ENCODE results near the gene ZBTB49. TPM values are rescaled to one million over a fixed set of nuclear protein-coding genes. Genes with fewer than 3 reads are reported as not detected.

ZBTB49 gene
- total and polyA plus RNA-seq, 2 of the 13 experiments (the other 11 are each of a cell fraction or from before 2014, with no cell fraction given): 3.3 to 4.3 TPM

DNA sequence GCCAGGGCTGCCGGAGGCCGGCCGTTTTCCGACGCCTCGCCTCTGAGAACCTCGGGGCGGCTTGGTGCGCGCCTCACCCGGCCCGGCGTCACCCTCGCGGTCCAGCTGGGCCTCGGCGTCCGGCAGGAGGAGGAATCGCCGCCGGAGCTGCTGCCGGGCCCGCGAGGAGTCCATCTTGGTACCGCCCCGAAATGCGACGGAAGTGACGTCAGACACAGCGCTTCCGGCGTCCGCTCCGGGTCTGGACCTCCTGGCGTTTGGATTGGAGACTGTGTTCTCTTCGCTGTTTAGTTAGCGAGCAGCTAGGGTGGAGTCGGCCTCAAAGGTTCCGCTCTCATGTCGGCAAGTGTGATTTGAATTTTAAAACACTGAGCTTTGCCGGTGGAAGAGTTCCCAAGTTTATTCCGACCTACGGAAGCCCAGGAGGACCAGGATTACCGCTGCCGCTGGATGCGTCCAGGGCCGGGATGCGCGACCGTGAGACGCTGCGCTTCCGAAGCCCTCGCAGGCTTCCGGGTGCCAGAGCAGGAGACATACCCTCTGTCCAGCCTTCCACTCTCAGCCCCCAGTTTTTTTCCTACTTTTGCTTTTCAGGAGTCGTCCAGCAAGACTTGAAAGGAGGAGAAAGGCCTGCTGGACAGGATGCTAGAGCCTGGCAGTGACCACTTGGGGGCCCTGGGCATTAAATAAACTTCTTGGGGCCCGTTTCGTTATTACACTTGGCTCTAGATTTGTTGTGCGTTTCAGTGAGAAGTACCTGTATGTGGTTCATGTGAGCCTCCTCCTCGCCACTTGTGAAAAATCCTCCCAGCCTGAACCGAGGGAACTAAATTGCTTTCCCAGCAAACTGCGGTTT, 41.8 kb upstream of the ZBTB49 start, which contains the start of gene TMEM128 (continued):
- TF ChIP-seq, protein P1, sequence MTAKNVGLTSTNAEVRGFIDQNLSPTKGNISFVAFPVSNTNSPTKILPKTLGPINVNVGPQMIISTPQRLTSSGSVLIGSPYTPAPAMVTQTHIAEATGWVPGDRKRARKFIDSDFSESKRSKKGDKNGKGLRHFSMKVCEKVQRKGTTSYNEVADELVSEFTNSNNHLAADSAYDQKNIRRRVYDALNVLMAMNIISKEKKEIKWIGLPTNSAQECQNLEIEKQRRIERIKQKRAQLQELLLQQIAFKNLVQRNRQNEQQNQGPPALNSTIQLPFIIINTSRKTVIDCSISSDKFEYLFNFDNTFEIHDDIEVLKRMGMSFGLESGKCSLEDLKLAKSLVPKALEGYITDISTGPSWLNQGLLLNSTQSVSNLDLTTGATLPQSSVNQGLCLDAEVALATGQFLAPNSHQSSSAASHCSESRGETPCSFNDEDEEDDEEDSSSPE (CRISPR knock-in tag; IDR thresholded peaks at IDR 0.05): peak; percentile 50; the same call in 1 of the 2 replicates
- TF ChIP-seq, protein P2, sequence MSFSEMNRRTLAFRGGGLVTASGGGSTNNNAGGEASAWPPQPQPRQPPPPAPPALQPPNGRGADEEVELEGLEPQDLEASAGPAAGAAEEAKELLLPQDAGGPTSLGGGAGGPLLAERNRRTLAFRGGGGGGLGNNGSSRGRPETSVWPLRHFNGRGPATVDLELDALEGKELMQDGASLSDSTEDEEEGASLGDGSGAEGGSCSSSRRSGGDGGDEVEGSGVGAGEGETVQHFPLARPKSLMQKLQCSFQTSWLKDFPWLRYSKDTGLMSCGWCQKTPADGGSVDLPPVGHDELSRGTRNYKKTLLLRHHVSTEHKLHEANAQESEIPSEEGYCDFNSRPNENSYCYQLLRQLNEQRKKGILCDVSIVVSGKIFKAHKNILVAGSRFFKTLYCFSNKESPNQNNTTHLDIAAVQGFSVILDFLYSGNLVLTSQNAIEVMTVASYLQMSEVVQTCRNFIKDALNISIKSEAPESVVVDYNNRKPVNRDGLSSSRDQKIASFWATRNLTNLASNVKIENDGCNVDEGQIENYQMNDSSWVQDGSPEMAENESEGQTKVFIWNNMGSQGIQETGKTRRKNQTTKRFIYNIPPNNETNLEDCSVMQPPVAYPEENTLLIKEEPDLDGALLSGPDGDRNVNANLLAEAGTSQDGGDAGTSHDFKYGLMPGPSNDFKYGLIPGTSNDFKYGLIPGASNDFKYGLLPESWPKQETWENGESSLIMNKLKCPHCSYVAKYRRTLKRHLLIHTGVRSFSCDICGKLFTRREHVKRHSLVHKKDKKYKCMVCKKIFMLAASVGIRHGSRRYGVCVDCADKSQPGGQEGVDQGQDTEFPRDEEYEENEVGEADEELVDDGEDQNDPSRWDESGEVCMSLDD (CRISPR knock-in tag; IDR thresholded peaks at IDR 0.05; ENCODE audit: borderline replicate concordance): no peak
- no peak for TF ChIP-seq SMAD9 (CRISPR knock-in tag; IDR thresholded peaks at IDR 0.05)
- TF ChIP-seq MBD4 (IDR thresholded peaks at IDR 0.05; ENCODE audit: borderline replicate concordance, low read length): 0 out of 2 replicates have a peak, but pooled peaks have one; percentile 49
- TF ChIP-seq, protein P3, sequence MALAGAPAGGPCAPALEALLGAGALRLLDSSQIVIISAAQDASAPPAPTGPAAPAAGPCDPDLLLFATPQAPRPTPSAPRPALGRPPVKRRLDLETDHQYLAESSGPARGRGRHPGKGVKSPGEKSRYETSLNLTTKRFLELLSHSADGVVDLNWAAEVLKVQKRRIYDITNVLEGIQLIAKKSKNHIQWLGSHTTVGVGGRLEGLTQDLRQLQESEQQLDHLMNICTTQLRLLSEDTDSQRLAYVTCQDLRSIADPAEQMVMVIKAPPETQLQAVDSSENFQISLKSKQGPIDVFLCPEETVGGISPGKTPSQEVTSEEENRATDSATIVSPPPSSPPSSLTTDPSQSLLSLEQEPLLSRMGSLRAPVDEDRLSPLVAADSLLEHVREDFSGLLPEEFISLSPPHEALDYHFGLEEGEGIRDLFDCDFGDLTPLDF (CRISPR knock-in tag; IDR thresholded peaks at IDR 0.05): peak; percentile 45; the same call in 1 of the 2 replicates
- TF ChIP-seq ZBTB8A (CRISPR knock-in tag; IDR thresholded peaks at IDR 0.05; ENCODE audit: borderline replicate concordance, low read depth): no peak; the same call in 1 of the 2 replicates
- TF ChIP-seq ZNF816 (CRISPR knock-in tag; IDR thresholded peaks at IDR 0.05; ENCODE audit: borderline replicate concordance): peak; percentile 26; the same call in 1 of the 2 replicates
- no peak for TF ChIP-seq HNF4G (IDR thresholded peaks at IDR 0.05; ENCODE audit: borderline replicate concordance, low read depth, low read length)
- no peak for TF ChIP-seq HNF4G (CRISPR knock-in tag; IDR thresholded peaks at IDR 0.05; ENCODE audit: borderline replicate concordance, low read depth)
- TF ChIP-seq FOXK1 (CRISPR knock-in tag; IDR thresholded peaks at IDR 0.05; ENCODE audit: borderline replicate concordance, low read depth): peak; percentile 81
- no peak for TF ChIP-seq ZNF484 (CRISPR knock-in tag; IDR thresholded peaks at IDR 0.05; ENCODE audit: borderline replicate concordance, low read depth)
- TF ChIP-seq HNRNPH1 (optimal IDR thresholded peaks at IDR 0.05; ENCODE audit: low read depth, low read length): no peak
- peak; percentile 27; the same call in 1 of the 2 replicates for TF ChIP-seq MTF1 (CRISPR knock-in tag; IDR thresholded peaks at IDR 0.05)
- TF ChIP-seq PAX8 (CRISPR knock-in tag; IDR thresholded peaks at IDR 0.05; ENCODE audit: borderline replicate concordance): 0 out of 2 replicates have a peak, but pooled peaks have one; percentile 55
- no peak for TF ChIP-seq ZNF615 (CRISPR knock-in tag; IDR thresholded peaks at IDR 0.05; ENCODE audit: borderline replicate concordance)
- TF ChIP-seq, protein P4, sequence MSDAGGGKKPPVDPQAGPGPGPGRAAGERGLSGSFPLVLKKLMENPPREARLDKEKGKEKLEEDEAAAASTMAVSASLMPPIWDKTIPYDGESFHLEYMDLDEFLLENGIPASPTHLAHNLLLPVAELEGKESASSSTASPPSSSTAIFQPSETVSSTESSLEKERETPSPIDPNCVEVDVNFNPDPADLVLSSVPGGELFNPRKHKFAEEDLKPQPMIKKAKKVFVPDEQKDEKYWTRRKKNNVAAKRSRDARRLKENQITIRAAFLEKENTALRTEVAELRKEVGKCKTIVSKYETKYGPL (CRISPR knock-in tag; IDR thresholded peaks at IDR 0.05): no peak
- no peak for TF ChIP-seq ZFP62 (CRISPR knock-in tag; IDR thresholded peaks at IDR 0.05)
- TF ChIP-seq TBL1XR1 (IDR thresholded peaks at IDR 0.05; ENCODE audit: borderline replicate concordance, low read length, partially characterized antibody): peak; percentile 53
- no peak for TF ChIP-seq FOXK2 (IDR thresholded peaks at IDR 0.05)
- no peak for TF ChIP-seq RAD51 (IDR thresholded peaks at IDR 0.05; ENCODE audit: borderline replicate concordance)
- no peak for TF ChIP-seq SRSF9 (IDR thresholded peaks at IDR 0.05; ENCODE audit: borderline replicate concordance, insufficient read depth, low read depth, low read length, poor library complexity, severe bottlenecking)
